GM18867 (cell line): ENCODE data around the gene SCAF1.

Source experiments
- ATAC-seq: cut with Tn5 transposase; IDR thresholded peaks from one replicate; pipeline ENCODE4 v1.9.1; 2021; ENCODE audit warnings: mild to moderate bottlenecking, moderate library complexity; ENCODE audit not compliant: unreplicated experiment

The SCAF1 gene

GRCh38 chr19:49642492-49643035 is 555 bp downstream of the SCAF1 start:
- no peak for ATAC-seq

DNA sequence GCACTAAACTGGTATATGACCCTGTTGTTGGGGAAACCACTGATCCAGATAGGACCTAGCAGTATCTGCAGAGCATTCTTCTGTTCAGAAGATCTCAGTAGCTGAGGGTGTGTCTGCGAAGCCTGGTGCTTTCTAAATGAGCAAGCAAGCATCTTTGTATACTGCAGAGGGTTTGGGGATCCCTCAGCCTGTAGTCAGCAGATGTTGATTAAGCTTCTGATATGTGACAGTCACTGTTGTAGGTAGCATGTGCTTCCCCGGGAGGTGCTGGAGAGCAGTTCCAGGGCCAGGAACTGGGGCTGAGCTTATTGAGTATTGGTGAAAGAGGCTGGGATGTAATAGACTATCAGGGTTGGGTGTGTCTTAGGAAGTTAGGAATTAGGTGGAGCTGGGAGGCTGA is 1.5 kb downstream of the SCAF1 start:
- no peak for ATAC-seq

DNA sequence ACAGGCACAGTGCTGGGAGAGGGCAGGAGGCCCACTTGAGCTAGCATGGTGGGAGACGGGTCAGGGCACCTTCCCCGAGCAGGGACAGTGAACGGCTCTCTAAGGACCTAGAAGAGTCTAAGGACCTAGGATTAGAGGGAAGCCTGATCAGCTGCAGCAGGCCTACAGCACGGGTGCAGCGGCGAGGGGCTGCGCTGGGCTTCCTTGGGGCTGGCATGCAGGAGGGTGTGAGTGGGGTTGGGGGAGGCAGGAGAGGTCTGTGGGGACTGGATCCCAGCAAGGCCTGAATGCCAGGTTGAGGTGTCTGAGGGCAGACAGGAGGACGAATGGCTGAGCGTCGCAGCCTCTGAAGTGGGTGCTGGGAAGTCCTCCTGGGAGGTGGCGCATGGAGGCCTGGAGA is 3.6 kb downstream of the SCAF1 start:
- ATAC-seq: no peak

DNA sequence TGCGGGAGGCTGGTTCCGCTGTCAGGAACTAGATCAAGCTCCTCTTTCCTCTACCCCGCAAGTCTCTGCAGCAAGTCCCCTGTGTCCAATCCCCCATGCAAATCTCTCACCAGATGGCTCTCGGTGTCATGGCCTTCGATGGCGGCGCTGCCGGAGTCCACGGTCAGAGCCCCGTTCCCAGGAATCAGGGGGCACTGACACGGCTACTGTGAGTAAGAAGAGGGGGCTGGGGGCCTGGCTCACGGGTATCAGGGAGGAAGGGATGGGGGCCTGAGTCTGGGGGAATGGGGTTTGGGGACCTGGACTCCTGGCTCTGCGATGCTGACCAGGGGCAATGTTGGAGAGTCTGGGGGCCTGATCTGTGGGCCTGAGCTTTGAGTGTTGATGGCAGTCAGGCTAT is 4.0 kb downstream of the SCAF1 start:
- no peak for ATAC-seq

GRCh38 chr19:49646586-49646985 is 4.6 kb downstream of the SCAF1 start:
- ATAC-seq: no peak

GRCh38 chr19:49651029-49651819 is 9.2 kb downstream of the SCAF1 start:
- ATAC-seq: no peak

GRCh38 chr19:49651820-49652550 is 10.0 kb downstream of the SCAF1 start:
- ATAC-seq: no peak

- ATAC-seq: no peak
These were observed 10.8 kb downstream of the SCAF1 start for GRCh38 chr19:49652551-49653465.

DNA sequence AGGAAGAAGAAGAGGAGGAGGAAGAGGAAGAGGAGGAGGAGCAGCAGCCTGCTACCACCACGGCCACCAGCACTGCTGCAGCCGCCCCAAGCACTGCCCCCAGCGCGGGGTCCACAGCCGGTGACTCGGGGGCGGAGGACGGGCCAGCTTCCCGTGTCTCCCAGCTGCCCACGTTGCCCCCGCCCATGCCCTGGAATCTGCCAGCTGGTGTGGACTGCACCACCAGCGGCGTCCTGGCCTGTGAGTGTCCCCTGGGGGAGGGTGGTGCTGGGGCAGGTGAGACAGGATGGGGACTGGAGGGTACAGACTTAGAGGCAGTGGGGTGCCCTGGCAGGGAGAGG is 11.4 kb downstream of the SCAF1 start:
- no peak for ATAC-seq

GRCh38 chr19:49654581-49654980 is 12.6 kb downstream of the SCAF1 start:
- ATAC-seq: no peak

DNA sequence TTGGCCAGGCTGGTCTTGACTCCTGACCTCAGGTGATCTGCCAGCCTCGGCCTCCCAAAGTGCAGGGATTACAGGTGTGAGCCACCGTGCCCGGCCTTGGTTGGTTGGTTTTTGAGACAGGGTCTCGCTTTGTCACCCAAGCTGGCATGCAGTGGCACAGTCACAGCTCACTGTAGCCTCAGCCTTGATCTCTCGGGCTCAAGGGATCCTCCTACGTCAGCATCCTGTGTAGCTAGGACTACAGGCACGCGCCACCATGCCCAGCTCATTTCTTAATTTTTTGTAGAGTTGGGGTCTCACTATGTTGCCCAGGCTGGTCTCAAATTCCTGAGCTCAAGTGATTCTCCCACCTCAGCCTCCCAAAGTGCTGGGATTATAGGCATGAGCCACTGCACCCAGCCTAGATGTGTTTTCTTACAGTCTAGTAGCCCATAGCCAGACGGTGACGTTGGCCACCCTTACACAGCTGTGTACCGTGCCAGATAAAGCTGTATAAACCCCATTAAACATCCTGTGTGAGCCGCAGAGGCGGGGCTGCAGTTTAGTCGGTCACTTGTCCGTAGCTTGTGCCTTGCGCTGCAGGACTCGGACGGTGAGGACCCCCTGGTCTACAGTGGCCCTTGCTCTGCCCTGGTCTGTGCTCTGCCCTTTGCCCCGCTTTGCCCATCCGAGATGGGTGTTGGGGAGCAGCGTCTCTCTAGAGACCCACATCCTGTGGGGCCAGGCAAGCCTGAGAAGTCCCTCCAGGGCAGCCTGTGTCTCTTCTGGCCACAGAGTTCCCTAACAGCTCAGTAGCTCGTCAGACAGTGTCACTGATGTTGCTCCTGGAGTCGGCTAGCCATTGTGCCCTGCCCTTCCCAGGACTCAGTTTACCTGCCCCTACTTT is 13.8 kb downstream of the SCAF1 start:
- no peak for ATAC-seq

DNA sequence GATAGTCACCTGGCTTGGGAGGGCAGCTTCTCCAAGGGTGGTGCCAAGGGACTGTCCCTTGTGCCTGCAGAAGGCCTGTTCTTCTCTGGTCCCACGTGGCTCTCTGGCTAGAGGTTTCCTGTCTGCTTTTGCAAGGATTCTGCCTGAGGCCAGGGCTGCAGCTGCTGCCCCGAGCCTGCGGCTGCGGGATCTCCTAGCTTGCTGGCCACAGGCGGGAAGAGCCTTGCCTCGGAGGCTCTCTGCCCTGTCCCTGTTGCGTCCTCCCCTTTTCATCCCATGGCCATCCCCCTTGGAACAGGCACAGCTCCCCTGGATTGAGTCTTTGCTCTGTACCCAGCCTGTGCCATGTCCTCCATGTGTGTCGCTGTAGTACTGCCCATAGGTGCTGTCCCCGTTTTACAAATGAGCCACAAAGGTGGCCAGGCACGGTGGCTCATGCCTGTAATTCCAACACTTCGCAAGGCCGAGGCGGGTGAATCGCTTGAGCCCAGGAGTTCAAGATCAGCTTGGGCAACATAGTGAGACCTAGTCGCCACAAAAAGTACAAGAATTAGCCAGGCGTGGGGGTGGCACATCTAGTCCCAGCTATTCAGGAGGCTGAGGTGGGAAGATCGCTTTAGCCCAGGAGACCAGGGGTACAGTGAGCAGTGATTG is 14.6 kb downstream of the SCAF1 start:
- ATAC-seq: no peak

GRCh38 chr19:49657493-49658138 is 15.6 kb downstream of the SCAF1 start:
- ATAC-seq: no peak

- ATAC-seq: no peak
These were observed 16.1 kb downstream of the SCAF1 start for GRCh38 chr19:49658139-49658517.

- ATAC-seq: no peak
These were observed 16.8 kb downstream of the SCAF1 start for GRCh38 chr19:49658566-49659442.

DNA sequence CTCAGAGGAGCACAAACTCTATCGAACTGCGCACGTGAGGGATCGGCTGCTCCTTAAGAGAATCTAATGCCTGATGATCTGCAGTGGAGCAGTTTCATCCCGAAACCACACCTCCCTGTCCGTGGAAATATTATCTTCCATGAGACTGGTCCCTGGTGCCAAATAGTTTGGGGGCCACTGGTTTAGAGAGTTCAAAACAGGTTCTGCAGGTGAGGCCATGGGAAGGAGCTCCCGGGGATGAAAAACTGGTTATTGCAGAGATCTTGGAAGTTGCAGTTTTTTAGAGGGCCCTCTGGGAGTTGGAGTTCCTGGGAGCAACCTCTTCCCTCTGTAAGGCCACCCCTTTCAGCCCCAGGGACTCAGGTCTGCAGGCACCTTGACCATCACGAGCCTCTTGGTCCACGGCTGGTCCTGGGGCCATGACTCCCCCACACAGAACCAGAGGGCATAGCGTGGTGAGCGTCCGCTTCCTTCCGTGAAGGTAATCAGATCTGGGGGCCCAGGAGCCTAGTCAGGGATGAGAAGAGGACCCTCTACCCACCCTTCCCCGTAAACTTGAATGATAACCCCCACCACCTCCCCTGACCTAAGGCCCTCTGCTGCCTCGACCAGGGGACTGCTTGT is 18.4 kb downstream of the SCAF1 start:
- no peak for ATAC-seq

DNA sequence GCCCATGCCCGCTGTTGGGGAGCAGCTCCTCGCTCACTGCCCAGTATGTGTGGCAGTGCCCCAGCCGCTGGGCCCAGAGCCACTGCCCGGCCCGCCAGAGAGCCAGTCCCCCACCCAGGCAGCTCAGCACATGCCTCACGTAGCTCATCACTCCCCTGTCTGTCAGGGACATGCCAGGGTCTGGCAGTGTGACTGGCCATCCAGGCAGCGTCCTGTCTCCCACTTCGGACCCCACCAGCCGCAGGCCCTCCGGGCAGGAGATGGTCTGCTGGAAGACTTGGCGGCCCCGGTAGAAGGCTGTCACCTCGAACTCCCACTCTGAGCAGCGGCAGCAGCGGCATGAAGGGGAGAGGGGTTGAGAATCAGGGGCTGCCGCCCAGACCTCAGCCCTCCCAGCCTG is 20.0 kb downstream of the SCAF1 start:
- no peak for ATAC-seq

GRCh38 chr19:49663224-49663623 is 21.2 kb downstream of the SCAF1 start:
- ATAC-seq: no peak
